Fibroblast of mammary gland (primary cell): ENCODE data around the gene KCNAB1.

ENCODE experiments used
- DNase-seq: peaks from one replicate; pipeline ENCODE4 v3.0.0-alpha.2; 2010; ENCODE audit warnings: low read depth
- H3K4me3 ChIP-seq: 2 replicates; pipeline ENCODE4 v1.5.1; 2011; ENCODE audit warnings: low read depth, mild to moderate bottlenecking, low read length, moderate library complexity; ENCODE audit not compliant: control insufficient read depth
- TF ChIP-seq, protein P1 (sequence below): conservative IDR thresholded peaks from 2 replicates; pipeline ENCODE4 v1.5.1; 2011; ENCODE audit warnings: low read depth, low read length, inconsistent platforms; ENCODE audit not compliant: control insufficient read depth, insufficient read depth

The KCNAB1 gene

DNA sequence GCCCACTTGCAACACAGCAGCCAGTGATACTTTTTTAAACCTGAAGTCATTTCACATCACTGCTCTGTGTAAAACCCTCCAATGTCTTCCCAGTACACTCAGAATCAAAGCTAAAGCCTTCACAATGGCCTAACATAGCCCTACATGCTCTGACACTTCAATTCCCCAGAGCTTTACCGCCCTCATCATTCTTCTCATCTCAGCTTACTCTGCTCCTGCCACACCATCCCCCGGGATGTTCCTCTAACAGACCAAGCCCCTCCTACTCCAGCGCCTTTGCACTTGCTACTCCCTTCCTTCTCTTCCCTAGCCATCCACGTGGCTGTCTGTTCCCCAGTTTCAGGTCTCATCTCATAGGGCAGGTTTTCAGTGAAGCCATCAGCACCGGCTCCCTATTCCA, 240.6 kb downstream of the KCNAB1 start:
- DNase-seq = no peak
- no peak overlapping the region for H3K4me3 ChIP-seq
- TF ChIP-seq, protein P1, sequence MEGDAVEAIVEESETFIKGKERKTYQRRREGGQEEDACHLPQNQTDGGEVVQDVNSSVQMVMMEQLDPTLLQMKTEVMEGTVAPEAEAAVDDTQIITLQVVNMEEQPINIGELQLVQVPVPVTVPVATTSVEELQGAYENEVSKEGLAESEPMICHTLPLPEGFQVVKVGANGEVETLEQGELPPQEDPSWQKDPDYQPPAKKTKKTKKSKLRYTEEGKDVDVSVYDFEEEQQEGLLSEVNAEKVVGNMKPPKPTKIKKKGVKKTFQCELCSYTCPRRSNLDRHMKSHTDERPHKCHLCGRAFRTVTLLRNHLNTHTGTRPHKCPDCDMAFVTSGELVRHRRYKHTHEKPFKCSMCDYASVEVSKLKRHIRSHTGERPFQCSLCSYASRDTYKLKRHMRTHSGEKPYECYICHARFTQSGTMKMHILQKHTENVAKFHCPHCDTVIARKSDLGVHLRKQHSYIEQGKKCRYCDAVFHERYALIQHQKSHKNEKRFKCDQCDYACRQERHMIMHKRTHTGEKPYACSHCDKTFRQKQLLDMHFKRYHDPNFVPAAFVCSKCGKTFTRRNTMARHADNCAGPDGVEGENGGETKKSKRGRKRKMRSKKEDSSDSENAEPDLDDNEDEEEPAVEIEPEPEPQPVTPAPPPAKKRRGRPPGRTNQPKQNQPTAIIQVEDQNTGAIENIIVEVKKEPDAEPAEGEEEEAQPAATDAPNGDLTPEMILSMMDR = no peak

- DNase-seq = no peak
- TF ChIP-seq, protein P1 = no peak
- H3K4me3 ChIP-seq = no peak overlapping the region
These were observed 246.2 kb downstream of the KCNAB1 start for GRCh38 chr3:156366559-156366958.

- DNase-seq = no peak
- H3K4me3 ChIP-seq = no peak overlapping the region
- TF ChIP-seq, protein P1 = no peak
These were observed 247.8 kb downstream of the KCNAB1 start for GRCh38 chr3:156368189-156368588.

DNA sequence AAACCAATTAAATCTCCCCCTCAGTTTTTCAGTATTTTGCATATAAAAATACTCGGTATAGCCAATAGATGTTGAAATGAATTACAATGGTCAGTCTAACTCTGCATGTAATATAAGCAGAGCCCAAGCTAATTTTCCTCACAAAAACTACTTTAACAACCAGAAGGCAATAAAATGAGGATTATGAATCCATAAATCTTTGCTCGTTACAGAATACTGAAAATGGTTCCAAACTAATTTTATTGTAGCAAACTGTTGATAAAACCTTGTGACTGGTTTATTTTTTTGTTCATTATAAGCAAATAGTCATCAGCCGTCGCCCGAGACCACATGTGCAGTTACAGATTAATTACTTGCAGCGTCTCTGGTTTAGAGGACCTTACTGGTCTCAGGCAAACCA, 251.3 kb downstream of the KCNAB1 start:
- TF ChIP-seq, protein P1 = no peak
- DNase-seq = no peak
- H3K4me3 ChIP-seq = no peak overlapping the region

- TF ChIP-seq, protein P1 = no peak
- H3K4me3 ChIP-seq = no peak overlapping the region
- no peak for DNase-seq
These were observed 252.7 kb downstream of the KCNAB1 start for GRCh38 chr3:156373095-156373494.

DNA sequence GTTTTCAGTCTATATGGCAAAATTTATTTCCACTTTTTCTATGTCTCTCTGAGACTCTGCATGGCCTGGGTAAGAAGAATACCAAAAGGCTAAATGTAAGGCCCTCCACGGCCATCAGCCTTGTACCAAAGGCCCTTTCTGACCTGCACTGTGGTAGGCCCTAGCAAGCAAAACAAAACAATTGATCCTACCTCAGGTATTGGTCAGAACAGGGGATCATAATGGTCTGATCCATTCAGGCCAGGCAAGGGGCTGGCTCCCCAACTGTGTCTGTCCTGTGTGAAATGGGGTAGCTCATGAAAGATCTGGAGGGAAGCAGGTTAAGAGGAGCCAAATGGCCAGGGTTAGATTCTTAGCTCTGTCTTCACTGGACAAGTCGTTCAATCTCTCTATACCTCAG, 253.3 kb downstream of the KCNAB1 start:
- TF ChIP-seq, protein P1 = no peak
- DNase-seq = no peak
- no peak overlapping the region for H3K4me3 ChIP-seq

- TF ChIP-seq, protein P1 = no peak
- no peak overlapping the region for H3K4me3 ChIP-seq
- no peak for DNase-seq
These were observed 255.8 kb downstream of the KCNAB1 start for GRCh38 chr3:156376199-156376598.
